Measurements from ENCODE around the gene KCNAB3.
A peak's percentile ranks its signal among the peaks of the same experiment; 100 is the strongest.

The KCNAB3 gene

DNA sequence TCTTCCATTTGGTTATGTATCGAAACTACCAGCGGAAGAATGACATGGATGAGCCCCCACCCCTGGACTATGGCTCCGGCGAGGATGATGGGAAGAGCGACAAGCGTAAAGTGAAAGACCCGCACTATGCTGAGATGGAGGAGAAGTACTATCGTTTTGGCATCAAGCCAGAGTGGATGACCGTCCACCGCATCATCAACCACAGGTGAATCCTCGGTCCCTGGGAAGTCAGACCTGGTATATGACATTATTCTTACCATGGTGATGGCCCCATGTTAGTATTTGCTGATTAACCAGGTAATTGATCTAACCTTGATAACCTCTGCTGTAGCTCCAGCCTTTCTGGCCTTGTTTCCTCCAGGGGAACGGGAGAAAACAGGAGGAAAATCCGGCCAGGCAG lies 32.6 kb downstream of the KCNAB3 start:
- DNase-seq, result no peak

DNA sequence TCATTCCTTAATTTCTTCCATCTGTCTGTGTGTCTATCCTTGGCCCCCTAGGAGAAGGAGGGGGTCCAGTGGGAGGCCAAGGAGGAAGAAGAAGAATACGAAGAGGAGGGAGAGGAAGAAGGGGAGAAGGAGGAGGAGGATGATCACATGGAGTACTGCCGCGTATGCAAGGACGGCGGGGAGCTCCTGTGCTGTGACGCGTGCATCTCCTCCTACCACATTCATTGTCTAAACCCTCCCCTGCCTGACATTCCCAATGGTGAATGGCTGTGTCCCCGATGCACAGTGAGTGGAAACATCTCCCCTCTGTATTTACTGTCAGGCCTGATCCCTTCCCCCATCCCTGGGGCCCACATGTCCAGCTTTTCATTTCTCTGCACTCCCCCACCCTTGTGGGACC lies 34.8 kb downstream of the KCNAB3 start:
- no peak for DNase-seq

DNA sequence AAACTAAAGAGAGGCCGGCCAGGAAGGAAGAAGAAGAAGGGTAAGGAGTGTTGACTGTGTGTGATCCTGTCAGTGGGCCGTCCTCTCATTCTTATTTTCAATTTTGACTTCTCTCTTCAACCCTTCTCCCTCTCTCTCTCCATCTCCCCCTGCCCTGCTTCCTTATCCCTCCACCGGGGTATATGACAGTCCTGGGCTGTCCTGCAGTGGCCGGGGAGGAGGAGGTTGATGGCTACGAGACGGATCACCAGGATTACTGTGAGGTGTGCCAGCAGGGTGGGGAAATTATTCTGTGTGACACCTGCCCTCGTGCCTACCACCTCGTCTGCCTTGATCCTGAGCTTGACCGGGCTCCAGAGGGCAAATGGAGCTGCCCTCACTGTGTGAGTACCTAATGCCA lies 35.4 kb downstream of the KCNAB3 start:
- DNase-seq, result no peak

DNA sequence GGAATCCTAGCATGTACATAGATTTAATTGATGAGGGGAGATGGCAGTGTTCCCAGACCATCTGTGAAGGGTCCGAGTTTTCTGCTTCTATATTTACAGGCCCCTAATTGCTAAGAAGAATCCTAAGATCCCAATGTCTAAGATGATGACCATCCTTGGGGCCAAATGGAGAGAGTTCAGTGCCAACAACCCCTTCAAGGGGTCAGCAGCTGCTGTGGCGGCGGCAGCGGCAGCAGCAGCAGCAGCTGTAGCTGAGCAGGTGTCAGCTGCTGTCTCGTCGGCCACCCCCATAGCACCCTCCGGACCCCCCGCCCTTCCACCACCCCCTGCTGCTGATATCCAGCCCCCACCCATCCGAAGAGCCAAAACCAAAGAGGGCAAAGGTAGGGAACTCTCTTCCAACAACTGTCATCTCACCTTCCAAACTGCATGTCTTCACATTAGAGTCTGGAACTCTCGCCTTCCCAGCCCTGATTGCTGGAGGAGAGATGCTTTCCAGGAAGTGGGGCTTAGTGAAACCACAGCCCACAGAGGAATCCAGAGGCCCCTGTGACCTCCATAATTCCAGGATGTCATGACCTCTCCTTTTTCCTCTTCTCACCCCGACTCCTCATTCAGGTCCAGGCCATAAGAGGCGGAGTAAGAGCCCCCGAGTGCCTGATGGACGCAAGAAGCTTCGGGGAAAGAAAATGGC lies 36.3 kb downstream of the KCNAB3 start:
- DNase-seq, result no peak

DNA sequence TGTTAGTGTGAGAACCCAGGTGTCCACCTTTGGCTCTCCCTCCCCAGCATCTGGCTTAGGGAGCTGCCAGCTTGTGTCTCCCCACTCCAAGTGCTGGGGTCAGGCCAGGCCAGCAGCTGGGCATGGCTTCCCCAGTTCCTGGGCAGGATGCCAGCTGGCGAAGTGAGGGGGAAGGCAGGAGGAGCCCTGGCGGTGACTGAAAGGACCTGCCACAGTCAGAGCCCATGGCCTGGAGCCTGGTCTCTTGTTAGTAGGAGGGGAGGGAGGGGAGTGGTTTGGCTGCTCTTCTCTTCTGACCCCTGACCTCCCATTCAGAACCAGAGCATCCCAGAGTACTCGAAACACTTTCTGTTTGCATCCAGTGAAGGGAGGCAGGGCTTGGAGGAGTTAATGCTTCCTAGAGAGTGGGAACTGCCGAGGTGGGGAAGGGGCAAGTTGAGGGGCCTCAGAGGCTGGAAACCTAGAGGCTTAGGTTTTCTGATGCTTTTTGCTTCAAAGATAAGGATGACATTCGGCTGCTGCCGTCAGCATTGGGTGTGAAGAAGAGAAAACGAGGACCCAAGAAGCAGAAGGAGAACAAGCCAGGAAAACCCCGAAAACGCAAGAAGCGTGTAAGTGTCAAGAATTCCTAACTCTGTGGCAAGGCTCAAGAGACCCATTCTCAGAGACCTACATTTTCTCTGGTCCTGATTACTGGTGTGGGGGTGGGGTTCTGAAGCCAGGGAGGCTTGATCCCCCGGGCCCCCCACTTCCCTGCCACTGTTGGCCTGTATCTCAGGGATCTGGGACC lies 40.3 kb downstream of the KCNAB3 start:
- DNase-seq, result peak; percentile 96

DNA sequence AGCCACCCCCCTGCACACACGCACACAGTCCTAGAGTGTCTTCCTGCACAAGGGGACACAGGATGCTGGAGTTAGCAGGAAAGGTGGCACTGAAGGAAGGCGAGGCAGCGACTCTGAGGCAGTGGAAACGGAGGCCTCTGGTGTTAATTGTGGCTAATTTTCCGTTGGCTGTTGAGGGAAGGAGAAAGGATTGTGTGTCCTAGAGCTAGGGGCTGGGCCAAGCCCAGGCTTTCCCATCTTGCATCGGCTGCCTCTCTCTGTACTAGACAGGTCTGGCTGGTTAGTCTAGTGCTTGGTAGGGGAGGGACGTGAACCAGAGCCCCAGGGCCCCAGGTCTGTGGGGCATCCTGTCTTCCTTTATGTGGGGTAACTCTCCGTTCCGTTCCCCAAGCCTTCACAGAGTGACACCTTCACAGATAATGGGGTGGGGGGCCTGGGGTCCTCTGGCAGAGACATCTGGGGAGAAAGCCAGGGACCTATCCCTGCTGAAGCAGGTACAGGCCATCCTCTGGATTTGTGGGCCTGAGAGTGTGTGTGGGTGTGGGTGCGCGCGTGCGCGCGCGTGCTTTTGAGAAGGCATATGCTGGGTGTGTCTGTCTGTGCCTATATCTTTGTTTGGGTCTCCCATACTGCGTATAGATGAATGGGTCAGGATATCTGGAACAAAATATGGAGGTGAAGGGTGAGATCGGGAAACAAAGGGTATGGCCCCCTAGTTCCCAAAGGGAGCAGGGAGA lies 41.3 kb downstream of the KCNAB3 start, which contains the start of gene CHD3:
Gene CHD3 (plus strand): TSS at position 606 of the 737 bp plus-strand sequence. CDS start 212 bp downstream, outside the sequence.
- DNase-seq, result peak; percentile 69

DNA sequence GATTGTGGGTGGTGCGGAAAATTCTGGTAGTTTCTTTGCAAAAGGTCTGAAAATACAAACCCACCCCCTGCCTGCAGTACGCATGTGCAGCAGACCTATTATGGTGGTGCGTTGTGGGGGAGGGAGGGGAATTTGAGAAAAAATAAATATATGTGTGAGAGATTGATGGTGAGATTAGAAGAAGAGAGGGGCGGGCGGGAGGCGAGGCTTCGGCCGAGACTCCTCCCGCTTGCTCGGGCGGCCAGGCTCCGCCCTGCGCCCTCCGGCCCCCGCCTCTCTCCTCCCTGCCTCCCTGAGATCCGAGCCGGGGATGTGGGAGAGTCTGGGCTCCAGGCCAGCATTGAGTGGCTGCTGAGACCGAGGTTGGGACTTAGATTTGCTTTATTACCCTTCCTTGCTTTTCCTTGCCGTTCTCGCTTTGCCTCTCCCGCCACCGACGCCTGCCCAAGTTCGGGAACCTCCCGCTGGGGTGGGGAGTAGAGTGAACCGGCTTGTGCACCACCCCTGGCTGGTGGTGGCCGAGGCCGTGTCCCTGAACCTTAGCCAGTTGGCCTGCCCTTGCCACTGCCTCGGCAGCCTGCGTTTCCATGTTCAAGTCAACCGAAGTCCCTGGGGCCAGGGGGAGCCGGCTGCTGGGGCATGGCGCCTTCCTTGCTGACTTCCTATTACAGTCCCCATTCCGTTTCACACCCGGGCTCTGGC lies 42.0 kb downstream of the KCNAB3 start:
- peak; percentile 84 for DNase-seq

DNA sequence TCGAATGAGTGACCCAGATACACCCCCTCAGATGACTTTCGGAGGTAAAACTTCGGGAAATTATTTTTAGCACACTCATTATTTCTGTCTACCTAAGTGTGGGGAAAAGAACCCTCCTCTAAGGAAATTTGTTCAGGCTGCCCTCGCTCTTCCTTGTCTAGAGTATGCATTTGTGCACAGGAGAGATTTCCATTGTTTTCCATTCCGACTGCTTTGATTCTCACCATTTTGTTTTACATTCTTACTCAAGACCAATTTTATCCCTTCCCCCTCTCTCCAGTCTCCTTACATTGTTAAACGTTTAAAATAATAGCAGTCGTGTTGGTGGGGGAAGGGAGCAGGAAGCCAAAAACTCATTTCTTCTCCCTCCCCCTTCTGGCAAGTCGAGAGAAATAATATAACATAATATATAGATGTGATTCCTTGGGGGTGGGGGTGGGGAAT lies 42.6 kb downstream of the KCNAB3 start:
- DNase-seq, result no peak

DNA sequence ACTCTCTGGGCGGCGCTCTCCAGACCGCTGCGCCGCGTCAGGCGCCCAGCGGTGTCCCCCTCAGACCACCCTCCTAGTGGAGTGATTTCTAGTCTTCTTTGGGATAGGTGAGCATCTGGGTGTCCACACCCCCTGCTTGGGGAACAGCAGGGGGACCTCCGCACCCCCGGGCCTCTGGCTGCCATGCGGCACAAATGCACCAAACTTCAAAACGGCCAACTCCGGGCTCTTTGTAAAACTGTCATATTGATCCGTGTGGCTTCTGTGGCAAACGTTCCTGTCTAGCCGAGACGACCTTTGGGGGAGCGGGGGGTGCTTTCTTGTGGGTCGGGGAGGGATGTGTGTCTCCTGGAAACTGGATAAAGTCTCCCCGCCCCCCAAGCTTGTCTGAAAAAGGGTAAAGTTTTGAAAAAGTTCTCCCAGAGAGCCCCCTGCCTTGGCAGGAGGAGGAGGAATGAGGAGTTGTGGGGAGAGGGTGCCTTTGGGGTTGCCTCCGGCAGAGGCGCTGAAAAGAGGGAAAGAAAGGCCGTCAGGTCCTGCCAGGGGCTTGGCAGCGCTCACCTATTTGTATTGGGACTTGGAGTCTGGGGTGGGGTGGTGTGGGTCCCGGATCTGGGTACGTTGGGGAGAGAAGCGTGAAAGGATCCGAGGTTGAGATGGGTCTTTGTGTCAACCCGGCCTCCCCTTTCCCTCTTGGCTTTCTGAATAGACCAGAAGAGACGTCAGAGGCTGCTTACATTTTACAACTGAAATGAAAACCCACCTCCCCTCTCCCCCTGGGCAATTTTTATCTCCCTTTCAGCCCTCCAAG lies 43.2 kb downstream of the KCNAB3 start:
- DNase-seq, result no peak

DNA sequence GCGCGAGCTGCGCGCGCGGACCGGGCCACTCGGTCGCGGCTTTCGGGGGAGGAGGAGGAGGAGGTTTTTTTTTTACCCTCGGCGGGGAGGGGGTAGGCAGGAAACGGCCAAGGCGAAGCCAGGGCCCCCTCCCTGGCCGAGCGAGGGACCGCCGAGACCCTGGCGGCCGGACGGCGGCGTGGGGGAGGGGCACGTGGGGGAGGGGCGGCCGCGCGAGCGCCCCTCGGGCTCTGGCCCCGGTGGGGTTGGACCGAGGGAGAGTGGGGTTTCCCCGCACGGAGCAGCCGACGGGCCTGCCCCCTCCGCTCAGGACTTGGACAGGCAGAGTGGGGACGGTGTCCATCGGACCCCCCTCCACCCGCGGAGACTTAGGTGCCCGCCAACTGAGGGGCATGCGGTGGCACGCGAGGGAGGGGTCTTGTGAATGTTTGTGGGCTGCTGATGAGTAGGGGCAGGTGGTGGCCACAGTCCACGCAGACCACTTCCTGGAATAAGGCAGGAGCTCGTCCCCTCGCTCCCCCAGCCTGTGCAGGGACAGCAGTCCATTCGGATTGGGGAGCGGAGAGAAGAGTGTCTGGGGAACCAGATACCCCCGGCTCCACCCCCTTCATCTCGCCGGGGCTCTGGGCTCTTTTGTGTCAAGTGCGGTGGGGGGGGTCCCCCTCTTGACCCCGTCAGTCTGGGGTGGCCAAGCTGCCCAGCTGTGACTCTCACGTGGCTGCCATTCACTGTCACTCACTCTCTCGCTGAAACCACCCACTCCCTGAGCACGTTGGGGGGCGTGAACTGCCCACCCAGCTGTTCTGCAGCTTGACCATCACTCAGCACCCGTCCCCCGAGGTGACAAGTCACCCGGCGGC lies 44.1 kb downstream of the KCNAB3 start:
- peak; percentile 41 for DNase-seq

DNA sequence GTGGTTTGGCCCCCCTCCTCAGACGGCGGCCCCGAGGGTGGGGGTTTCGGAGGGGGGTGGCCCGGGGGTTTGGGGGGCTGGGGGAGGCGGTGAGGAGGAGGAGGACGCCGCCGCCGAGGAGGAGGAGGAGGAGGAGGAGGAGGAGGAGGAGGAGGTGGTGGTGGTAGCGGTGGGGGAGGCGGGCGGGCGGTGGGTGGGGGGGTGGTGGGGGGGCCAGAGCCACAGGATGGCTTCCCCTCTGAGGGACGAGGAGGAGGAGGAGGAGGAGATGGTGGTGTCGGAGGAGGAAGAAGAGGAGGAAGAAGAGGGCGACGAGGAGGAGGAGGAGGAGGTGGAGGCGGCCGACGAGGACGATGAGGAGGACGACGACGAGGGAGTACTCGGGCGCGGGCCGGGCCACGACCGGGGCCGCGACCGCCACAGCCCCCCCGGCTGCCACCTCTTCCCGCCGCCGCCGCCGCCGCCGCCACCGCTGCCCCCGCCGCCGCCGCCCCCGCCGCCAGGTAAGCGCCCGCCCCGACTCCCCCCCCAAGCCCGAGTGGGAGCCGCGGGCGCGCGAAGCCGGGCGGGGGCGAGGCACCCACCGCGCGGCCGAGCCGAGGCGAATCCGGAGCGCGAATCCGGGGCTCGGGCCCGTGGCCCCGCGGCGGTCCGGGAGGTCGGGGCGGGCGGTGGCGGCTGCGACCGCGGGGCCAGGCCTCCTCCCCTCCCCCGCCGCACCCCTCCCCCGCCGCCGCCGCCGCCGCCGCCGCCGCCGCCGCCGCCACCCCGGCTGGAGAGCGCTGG lies 44.9 kb downstream of the KCNAB3 start:
- no peak for DNase-seq

DNA sequence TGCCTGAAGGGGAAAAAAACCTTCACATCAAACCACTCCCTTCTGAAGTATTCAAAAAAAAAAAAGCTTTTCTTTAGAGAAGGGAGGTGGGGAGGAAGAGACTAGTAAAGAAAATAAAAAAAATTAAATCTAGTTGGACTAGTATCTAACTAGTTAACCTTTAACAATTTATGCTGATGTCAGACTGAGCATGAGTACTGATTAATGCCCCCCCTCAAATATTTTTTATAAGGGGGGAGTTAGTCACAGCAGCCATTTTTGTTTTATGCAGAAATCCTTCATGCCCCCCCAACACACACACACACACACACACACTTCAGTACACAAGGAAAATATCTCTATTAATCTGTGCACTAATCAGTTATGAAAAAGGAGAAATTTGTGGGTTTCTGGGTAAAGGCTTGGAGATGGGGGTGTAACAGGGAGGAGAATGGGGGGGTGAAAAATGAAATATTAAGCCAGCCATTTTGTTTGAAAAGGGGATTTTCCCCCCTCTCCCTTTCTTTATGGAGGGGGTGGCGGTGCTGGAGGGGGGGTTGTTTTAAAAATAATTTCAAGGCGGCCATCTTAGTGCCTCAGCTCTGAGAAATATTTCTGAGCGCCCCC lies 45.8 kb downstream of the KCNAB3 start:
- no peak for DNase-seq

DNA sequence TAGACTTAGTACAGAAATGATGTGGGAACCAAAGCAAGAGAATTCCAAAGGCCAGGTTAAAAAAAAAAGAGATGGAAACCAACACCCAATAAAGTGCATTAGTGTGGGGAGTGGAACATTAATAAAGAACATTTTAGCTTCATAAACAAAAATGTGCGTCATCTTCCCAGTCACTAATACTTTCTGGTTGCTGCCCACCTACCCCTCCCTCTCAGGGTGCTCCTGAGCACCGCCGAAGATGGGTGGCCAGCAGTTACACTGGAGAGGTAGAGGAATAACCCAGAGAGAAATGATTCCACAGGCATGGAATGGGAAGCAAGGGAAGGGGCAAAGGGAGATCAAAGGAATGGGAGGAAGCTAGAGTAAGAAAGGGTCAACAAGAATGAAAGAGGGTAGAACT lies 47.0 kb downstream of the KCNAB3 start:
- no peak for DNase-seq

DNA sequence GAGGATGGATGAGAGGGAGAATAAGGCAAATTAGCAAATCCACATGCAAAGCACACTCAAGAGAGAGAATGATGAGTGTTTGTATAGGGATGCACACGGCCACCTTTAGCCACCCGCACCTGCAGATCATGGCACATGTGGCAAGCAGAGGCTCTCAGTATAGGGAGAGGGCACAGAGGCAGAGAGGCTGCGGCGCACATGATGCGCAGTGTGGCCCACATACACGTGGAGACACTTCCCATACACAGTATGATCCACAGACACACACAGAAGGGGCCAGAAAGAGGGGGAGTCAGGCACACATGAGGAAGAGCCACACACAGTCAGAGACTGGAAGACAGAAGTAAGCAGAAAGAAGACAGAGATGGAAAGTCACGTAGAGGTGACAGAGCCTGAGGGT lies 47.6 kb downstream of the KCNAB3 start:
- peak; percentile 75 for DNase-seq

DNA sequence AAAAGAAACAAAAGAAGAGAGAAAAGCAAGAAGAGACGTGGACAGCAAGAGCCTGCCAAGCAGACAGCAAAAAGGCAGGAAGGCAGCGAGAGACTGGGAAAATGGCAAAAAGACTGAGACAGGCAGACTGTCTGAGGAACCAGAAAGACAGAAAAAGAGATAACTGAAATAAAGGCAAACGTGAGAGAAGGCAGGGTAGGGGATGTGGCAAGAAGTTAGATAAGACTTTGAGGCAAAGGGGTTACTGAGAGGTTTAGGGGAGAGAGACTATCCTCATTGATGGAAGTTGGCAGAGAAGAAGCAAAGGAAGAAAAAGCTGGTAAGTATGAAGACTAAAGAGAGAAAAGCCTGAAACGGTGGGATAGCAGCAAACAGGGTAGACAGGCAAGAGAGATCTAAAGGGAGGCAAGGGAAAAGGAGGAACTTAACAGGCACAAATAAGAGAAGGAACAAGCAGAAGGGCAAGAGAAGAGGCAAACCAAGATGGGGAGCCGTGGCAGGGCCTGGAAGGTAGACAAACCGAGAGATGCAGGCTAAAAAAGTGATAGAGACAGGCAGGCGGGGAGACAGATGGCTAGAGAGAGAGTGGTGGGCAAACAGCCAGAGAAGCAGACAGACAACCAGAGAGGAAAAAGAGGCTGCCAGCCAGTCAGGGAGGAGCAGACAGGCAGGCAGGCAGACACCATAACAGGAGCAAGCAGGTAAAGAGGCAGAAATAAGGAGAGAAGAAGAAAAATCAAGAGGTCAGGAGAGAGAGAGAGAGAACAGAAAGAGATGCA lies 48.2 kb downstream of the KCNAB3 start:
- peak; percentile 50 for DNase-seq

DNA sequence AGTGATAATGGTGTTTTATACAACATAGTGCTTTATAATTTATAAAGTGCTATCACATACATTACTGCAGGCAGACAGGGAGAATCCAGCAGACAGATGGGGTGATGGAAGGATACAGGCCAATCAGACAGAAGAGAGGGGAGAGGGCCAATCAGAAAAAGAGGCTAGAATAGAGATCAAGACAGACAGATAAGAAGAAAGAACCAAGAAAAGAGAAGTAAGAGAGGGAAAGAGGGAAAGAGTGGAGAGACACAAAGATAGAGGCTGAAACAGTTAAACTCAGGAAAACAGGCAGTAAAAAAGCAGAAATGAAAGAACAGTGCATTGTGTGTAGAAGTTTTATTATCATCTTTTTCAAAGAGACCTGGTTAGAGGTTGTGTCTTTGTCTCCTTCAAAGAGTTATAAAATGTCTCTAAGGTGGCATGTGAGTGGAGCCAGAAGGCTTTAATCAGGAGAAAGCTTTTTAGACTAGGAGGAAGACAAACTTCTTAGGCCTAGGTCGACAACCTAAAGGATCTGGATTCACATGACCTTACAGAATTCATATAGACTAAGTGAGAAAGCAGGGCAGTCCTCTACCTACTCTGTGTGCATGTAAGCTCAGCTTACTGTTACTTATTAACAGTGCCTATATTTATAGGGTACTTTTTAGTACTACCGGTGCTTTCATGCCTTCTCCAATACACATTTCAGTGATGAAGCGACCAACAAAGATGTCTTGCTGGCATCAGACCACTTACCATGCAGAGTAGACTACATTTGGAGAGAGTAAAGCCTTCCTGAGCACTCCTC lies 49.4 kb downstream of the KCNAB3 start:
- DNase-seq, result no peak

DNA sequence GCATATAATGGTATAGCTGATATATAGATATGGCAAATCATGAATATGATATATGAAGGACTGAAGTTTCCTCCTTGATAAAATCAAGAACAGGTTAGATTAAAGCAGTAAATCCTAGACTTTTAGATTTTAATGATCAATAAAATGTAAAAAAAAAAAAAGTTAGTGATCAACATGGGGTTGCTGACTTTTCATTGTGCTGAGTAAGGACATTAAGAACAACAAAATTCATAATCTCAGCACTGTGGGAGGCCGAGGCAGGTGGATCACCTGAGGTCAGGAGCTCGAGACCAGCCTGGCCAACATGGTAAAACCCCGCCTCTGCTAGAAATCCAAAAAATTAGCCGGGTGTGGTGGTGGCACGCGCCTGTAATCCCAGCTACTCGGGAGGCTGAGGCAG lies 51.4 kb downstream of the KCNAB3 start:
- DNase-seq, result no peak

DNA sequence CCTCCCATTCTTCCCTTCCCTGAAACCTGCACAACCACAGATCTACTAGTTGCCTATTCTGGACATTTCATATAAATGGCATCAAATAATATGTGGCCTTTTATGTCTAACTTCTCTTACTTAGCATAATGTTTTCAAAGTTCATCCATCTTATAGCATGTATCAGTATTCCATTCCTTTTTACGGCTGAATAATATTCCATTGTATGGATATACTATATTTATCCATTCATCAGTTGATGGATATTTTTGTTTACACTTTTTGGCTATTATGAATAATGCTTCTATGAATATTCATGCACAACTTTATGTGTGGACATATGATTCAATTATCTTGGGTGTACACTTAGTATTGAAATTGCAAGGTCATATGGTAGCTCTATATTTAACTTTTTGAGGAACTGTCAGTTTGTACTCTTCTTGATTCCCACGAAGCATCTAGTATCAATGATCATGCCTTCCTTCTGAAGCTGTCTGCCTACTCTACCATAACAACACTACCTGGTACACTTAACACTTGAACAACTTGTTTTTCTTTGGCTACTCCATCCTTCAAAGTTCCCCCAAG lies 53.8 kb downstream of the KCNAB3 start:
- no peak for DNase-seq

Measured in NCI-H510A (cell line).